Omental fat pad (tissue), 4 donors: Measurements from ENCODE around the gene SPRY4. TPM values are rescaled to one million over a fixed set of nuclear protein-coding genes. Genes with fewer than 3 reads are reported as not detected.
"Not testable (repeated sequence)": the region's sequence is repeated elsewhere in the genome, so short reads cannot be mapped to it uniquely, and the experiment has no call there.

Experiments used
- ATAC-seq: fragments of 150-250 bp; one replicate; pipeline ENCODE4 v1.9.1; 2016; ENCODE audit warnings: mild to moderate bottlenecking, moderate library complexity; ENCODE audit not compliant: low FRiP score
- DNase-seq: peaks from one replicate; pipeline ENCODE4 v3.0.0-alpha.2; 2019; ENCODE audit warnings: low spot score
- CTCF ChIP-seq, 3 donors: fragments of 450-650 bp; IDR thresholded peaks; one replicate each; pipeline ENCODE4 v1.5.1; 2016 to 2017; ENCODE audit warnings: antibody characterized with exemption in 3 of 3, mild to moderate bottlenecking in 3 of 3, moderate library complexity in 2 of 3
- total RNA-seq, 4 donors: library from RNA; depleted of rRNA; stranded (reverse); fragments of >200 nt; gene quantifications; one replicate each; pipeline ENCODE4 v1.1.0, GENCODE V29; 2016

Gene SPRY4
- total RNA-seq, 4 donors from 2014 or later: 40.4 to 93.5 (median 47.3) TPM

GRCh38 chr5:142300677-142301076, 24.1 kb downstream of the SPRY4 start:
- DNase-seq (no peak), ATAC-seq (no peak)
- no peak for TF ChIP-seq CTCF (IDR thresholded peaks at IDR 0.05)

GRCh38 chr5:142298789-142299188, 26.0 kb downstream of the SPRY4 start:
- DNase-seq (no peak), ATAC-seq (no peak)
- TF ChIP-seq CTCF (IDR thresholded peaks at IDR 0.05): no peak

- not testable (repeated sequence) for DNase-seq, ATAC-seq
Observed at GRCh38 chr5:142297786-142298185, 27.0 kb downstream of the SPRY4 start.

- ATAC-seq (no peak), DNase-seq (no peak)
- no peak for TF ChIP-seq CTCF (IDR thresholded peaks at IDR 0.05)
Observed at GRCh38 chr5:142296914-142297417, 27.9 kb downstream of the SPRY4 start.

GRCh38 chr5:142295960-142296860, 28.6 kb downstream of the SPRY4 start:
- DNase-seq (no peak), ATAC-seq (no peak)
- no peak for TF ChIP-seq CTCF (IDR thresholded peaks at IDR 0.05)

- DNase-seq (no peak), ATAC-seq (no peak)
- no peak for TF ChIP-seq CTCF (IDR thresholded peaks at IDR 0.05)
Observed at GRCh38 chr5:142295084-142295758, 29.6 kb downstream of the SPRY4 start.

- ATAC-seq (no peak), DNase-seq (no peak)
- no peak for TF ChIP-seq CTCF (IDR thresholded peaks at IDR 0.05)
Observed at GRCh38 chr5:142293486-142293885, 31.3 kb downstream of the SPRY4 start.
